ENCODE measurements around the gene CTBP2.
"Not testable (repeated sequence)": the region's sequence is repeated elsewhere in the genome, so short reads cannot be mapped to it uniquely, and the experiment has no call there.

The CTBP2 gene

DNA sequence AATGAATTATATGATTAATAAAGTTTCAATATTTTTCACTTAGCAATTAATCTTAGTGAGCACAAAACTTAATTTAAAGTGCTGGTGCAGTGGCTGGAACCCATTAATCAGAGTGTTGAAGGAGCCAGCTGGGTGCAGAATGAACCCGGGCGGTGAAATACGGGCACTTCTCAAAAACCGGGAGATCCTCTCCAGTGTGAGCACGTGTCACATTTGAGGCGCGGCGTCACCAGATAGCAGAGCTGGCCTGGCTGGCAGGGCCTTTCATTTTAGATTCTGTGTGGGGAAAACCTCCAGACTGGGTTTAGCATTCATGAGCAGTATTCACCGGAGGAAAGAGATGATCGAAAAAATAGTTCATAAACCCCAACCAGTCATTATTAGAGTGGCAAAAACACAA is 34.5 kb upstream of the CTBP2 start:
- no peaks in the 10 kb centered on the region for H3K27me3 ChIP-seq (ENCODE audit: control insufficient read depth, insufficient read depth, low read length)
- H3K27ac ChIP-seq (ENCODE audit: low read depth, low read length), result no peak overlapping the region
- H3K9ac ChIP-seq (ENCODE audit: low read length), result no peak overlapping the region
- no peak overlapping the region for H3K4me3 ChIP-seq (ENCODE audit: low read length)
- H3K4me1 ChIP-seq (ENCODE audit: control insufficient read depth, insufficient read depth, low read length), result no peaks in the 10 kb centered on the region
- no peaks in the 10 kb centered on the region for H3K36me3 ChIP-seq (ENCODE audit: control insufficient read depth, insufficient read depth, low read length)

DNA sequence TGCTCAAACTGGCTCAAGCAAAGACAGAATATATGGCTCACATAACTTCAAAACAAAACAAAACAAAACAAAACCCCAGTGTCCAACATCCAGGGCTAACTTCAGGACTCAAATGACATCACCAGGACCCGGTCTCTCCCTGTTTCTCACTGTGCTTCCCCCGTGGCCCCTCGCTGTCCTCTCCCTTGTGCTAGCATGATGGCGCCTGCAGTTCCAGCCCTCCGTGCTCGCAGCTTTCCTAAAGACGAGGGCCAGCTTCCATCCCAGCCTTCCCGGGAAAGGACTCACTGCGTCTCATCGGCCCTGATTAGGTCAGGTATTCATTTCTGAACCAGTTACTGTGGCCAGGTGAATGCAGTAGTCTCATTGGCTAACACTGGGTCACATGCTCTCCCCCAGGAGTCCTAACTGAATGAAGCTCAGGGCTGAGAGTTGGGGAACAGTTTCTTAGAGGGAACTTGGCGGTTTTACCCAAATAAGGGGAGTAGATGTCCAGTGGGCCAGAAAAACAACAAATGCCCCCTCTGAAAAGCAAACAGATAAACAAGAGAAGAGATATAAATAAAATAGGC is 33.0 kb upstream of the CTBP2 start:
- Histone ChIP-seq H3K4me3 (ENCODE audit: low read length) (no peak overlapping the region), H3K27ac (ENCODE audit: low read depth, low read length) (no peak overlapping the region), H3K36me3 (ENCODE audit: control insufficient read depth, insufficient read depth, low read length) (no peaks in the 10 kb centered on the region), H3K9ac (ENCODE audit: low read length) (no peak overlapping the region), H3K27me3 (ENCODE audit: control insufficient read depth, insufficient read depth, low read length) (no peaks in the 10 kb centered on the region), H3K4me1 (ENCODE audit: control insufficient read depth, insufficient read depth, low read length) (no peaks in the 10 kb centered on the region)

DNA sequence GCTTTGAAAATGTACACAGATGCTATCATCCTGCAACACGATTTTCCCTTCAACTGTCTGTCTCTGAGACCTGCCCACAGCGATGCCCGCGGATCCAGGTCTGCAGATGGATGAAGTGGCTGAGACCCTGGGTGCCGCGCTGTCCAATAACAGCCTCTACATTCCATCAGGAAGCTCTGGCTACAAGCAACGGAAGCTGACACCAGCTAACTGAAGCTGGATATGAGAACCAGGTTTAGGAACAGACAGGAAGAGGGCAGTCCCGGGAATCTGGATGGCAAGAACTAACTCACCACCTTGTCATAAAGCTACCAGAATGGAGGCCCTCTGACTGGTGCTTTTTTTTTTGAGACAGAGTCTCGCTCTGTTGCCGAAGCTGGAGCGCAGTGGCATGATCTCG is 32.3 kb upstream of the CTBP2 start:
- Histone ChIP-seq H3K27me3 (ENCODE audit: control insufficient read depth, insufficient read depth, low read length) (no peaks in the 10 kb centered on the region), H3K27ac (ENCODE audit: low read depth, low read length) (no peak overlapping the region), H3K4me3 (ENCODE audit: low read length) (no peak overlapping the region), H3K9ac (ENCODE audit: low read length) (no peak overlapping the region), H3K36me3 (ENCODE audit: control insufficient read depth, insufficient read depth, low read length) (no peaks in the 10 kb centered on the region), H3K4me1 (ENCODE audit: control insufficient read depth, insufficient read depth, low read length) (no peaks in the 10 kb centered on the region)

DNA sequence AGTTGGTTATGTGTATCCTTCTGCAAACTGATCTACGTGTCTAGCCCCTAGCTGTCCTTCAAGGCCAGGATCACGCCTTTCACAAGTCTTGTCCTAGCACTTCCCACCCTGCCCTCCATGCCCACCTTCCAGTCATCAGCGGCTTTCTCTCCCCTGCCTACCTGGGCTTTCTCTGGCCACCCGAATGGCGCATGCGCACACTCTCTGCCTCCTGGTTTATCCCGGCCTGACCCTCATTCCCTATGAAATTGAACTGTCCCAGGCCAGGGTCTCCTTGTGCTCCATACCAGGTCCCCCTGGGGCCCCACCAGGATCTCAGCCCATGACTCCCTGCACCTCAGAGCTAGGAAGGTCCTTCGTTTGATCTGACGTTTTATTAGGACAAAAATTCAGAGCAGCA is 31.6 kb upstream of the CTBP2 start:
- H3K36me3 ChIP-seq (ENCODE audit: control insufficient read depth, insufficient read depth, low read length), result no peaks in the 10 kb centered on the region
- H3K9ac ChIP-seq (ENCODE audit: low read length), result no peak overlapping the region
- H3K4me1 ChIP-seq (ENCODE audit: control insufficient read depth, insufficient read depth, low read length), result no peaks in the 10 kb centered on the region
- no peaks in the 10 kb centered on the region for H3K27me3 ChIP-seq (ENCODE audit: control insufficient read depth, insufficient read depth, low read length)
- no peak overlapping the region for H3K27ac ChIP-seq (ENCODE audit: low read depth, low read length)
- H3K4me3 ChIP-seq (ENCODE audit: low read length), result no peak overlapping the region

DNA sequence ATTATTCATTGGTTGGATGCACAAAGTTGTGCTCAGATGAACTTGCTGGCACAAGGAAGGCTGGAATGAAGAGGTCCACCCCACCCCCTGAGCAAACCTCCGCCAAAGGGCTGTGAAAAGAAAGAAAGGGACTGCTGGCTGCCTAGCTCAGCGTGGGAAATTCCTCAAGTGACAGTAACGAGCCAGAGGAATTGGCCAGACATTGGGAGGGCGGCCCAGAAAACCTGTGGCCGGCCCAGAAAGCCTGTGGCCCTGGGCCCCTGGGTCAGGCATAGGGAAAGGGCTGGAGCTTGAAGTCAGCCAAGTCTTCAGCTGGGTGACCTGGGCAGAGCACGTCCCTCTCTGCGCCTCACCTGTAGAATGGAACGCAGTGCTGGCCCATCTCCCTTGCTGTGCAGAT is 30.6 kb upstream of the CTBP2 start:
- H3K4me3 ChIP-seq (ENCODE audit: low read length), result no peak overlapping the region
- no peak overlapping the region for H3K9ac ChIP-seq (ENCODE audit: low read length)
- no peak overlapping the region for H3K27ac ChIP-seq (ENCODE audit: low read depth, low read length)
- no peaks in the 10 kb centered on the region for H3K4me1 ChIP-seq (ENCODE audit: control insufficient read depth, insufficient read depth, low read length)
- no peaks in the 10 kb centered on the region for H3K27me3 ChIP-seq (ENCODE audit: control insufficient read depth, insufficient read depth, low read length)
- H3K36me3 ChIP-seq (ENCODE audit: control insufficient read depth, insufficient read depth, low read length), result no peaks in the 10 kb centered on the region

DNA sequence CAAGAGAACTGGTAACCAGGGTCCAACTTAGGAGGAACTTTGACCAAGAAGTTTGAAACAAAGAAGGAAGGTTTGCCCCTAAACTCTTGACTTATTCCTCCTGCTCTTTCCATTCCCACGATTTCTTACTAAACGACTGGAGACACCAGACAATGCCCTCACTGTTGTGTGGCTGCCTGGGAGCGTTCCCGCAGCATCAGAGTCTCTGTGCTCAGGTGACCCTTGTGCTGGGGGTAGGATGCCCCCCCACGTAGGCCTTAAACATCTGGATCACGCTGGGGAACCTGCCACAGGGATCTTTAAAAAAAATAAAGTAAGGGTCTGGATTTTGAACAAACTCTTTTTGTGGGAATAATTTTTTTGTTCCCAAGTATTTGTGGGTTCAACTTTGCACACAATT is 30.1 kb upstream of the CTBP2 start:
- H3K27ac ChIP-seq (ENCODE audit: low read depth, low read length), result no peak overlapping the region
- no peak overlapping the region for H3K4me3 ChIP-seq (ENCODE audit: low read length)
- no peaks in the 10 kb centered on the region for H3K36me3 ChIP-seq (ENCODE audit: control insufficient read depth, insufficient read depth, low read length)
- H3K27me3 ChIP-seq (ENCODE audit: control insufficient read depth, insufficient read depth, low read length), result no peaks in the 10 kb centered on the region
- H3K9ac ChIP-seq (ENCODE audit: low read length), result no peak overlapping the region
- no peaks in the 10 kb centered on the region for H3K4me1 ChIP-seq (ENCODE audit: control insufficient read depth, insufficient read depth, low read length)

DNA sequence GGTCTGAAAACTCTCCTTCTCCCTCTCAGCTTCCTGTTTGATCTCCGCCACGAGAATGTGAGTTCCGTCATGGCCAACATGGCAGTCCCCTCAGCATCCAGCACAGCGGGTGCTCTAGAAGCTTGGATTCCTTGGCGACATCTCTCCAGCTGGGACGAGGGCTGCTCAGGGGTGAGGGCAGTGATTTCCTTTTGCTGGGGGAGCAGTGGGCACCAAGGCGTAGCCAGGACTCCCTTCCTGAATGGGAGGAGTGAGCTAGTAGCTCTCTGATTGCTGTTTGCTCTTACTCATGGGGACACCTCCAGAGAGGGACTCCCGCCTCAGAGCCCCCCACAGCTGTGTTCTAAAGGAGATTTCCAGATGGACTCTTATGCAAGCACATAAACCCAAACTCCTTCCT is 28.8 kb upstream of the CTBP2 start:
- H3K9ac ChIP-seq (ENCODE audit: low read length), result no peak overlapping the region
- H3K4me1 ChIP-seq (ENCODE audit: control insufficient read depth, insufficient read depth, low read length), result no peaks in the 10 kb centered on the region
- no peaks in the 10 kb centered on the region for H3K27me3 ChIP-seq (ENCODE audit: control insufficient read depth, insufficient read depth, low read length)
- no peaks in the 10 kb centered on the region for H3K36me3 ChIP-seq (ENCODE audit: control insufficient read depth, insufficient read depth, low read length)
- H3K4me3 ChIP-seq (ENCODE audit: low read length), result no peak overlapping the region
- no peak overlapping the region for H3K27ac ChIP-seq (ENCODE audit: low read depth, low read length)

DNA sequence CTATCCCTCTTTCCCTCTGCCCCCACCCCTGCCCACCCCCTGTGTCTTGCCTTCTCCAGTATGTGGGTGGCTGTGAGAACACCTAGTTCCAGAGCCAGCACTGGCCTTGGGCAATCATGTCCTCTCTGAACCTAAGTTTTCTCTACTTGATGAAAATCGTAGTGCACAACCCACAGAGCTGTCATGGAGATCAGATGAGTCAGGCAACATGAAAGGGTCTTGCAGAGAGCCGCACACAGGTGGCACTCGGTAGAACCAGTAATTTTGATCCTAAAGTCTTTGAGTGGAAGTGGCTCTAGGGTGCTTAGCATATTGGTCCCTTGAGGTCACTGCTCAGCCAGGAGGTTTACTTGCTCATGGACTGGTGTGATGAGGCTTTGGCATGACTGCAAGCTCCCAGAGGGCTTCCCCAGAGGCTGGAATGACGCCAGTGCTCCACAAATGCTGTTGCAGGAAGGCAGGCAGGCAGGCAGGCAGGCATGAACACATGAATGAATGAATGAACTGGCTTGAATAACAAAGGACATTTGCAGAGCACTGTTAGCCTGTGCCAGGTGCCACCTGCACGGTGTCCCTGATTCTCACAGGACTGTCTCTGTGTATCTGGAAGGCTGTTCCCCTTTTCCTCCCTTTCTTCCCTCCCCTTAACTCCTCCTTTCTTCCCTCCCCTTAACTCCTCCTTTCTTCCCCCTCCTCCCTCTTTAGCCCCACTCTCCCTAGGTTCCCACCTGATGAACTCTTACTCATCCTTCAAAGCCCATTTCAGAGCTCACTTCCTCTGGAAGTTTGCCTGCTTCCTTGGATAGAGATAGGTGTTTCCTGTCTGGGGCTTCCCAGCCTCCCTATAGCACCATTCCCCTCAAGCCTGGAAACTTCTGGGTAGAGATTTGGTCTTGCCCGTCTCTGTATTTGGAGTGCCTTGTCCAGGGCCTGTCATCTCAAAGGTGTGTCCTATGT is 27.2 kb upstream of the CTBP2 start:
- Histone ChIP-seq H3K27me3 (ENCODE audit: control insufficient read depth, insufficient read depth, low read length) (no peaks in the 10 kb centered on the region), H3K36me3 (ENCODE audit: control insufficient read depth, insufficient read depth, low read length) (no peaks in the 10 kb centered on the region), H3K4me3 (ENCODE audit: low read length) (no peak overlapping the region), H3K4me1 (ENCODE audit: control insufficient read depth, insufficient read depth, low read length) (no peaks in the 10 kb centered on the region), H3K27ac (ENCODE audit: low read depth, low read length) (no peak overlapping the region), H3K9ac (ENCODE audit: low read length) (no peak overlapping the region)

DNA sequence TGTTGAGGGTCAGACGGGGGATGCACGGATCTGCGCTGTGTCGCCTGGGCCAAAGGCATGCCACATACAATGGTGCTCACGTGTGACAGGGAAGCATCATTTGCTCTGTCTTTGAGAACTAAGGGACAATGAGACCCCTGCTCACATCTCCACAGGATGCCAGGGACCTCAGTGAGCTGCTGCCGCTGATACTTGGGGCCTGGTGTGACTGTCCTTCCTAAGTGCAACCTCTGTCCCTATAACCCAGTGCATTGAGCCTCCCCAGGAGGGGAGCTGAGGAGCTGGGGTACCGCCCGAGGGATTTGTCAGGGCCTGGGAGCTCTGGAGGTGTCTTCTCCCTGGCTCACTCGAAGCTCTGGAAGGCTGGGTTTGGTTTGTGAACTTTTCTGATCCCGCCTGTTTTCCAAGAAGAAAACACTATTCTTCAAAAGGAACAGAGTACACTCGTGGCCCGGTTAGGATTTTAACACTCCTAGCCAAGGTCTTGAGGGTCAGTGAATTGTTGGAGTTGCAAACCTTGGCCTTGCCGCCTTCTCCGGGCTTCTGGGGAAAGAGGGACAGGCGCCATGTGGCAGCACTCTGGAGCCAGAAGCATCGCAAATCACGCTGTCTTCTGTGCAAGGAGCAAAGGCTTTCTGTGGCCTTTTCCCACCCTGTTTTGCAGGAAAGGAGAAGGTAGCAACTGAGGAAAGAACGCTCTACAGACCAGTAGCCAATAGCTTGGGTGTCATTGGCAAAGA is 26.2 kb upstream of the CTBP2 start:
- Histone ChIP-seq H3K4me3 (ENCODE audit: low read length) (no peak overlapping the region), H3K36me3 (ENCODE audit: control insufficient read depth, insufficient read depth, low read length) (no peaks in the 10 kb centered on the region), H3K27me3 (ENCODE audit: control insufficient read depth, insufficient read depth, low read length) (no peaks in the 10 kb centered on the region), H3K27ac (ENCODE audit: low read depth, low read length) (no peak overlapping the region), H3K4me1 (ENCODE audit: control insufficient read depth, insufficient read depth, low read length) (no peaks in the 10 kb centered on the region), H3K9ac (ENCODE audit: low read length) (no peak overlapping the region)

DNA sequence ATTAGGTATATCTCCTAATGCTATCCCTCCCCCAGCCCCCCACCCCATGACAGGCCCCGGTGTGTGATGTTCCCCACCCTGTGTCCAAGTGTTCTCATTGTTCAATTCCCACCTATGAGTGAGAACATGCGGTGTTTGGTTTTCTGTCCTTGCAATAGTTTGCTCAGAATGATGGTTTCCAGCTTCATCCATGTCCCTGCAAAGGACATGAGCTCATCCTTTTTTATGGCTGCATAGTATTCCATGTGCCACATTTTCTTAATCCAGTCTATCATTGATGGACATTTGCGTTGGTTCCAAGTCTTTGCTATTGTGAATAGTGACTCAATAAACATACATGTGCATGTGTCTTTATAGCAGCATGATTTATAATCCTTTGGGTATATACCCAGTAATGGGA is 18.7 kb upstream of the CTBP2 start:
- not testable (repeated sequence) for H3K4me1 ChIP-seq (ENCODE audit: control insufficient read depth, insufficient read depth, low read length); H3K4me3 ChIP-seq (ENCODE audit: low read length); H3K27me3 ChIP-seq (ENCODE audit: control insufficient read depth, insufficient read depth, low read length); H3K9ac ChIP-seq (ENCODE audit: low read length); H3K27ac ChIP-seq (ENCODE audit: low read depth, low read length); H3K36me3 ChIP-seq (ENCODE audit: control insufficient read depth, insufficient read depth, low read length)

DNA sequence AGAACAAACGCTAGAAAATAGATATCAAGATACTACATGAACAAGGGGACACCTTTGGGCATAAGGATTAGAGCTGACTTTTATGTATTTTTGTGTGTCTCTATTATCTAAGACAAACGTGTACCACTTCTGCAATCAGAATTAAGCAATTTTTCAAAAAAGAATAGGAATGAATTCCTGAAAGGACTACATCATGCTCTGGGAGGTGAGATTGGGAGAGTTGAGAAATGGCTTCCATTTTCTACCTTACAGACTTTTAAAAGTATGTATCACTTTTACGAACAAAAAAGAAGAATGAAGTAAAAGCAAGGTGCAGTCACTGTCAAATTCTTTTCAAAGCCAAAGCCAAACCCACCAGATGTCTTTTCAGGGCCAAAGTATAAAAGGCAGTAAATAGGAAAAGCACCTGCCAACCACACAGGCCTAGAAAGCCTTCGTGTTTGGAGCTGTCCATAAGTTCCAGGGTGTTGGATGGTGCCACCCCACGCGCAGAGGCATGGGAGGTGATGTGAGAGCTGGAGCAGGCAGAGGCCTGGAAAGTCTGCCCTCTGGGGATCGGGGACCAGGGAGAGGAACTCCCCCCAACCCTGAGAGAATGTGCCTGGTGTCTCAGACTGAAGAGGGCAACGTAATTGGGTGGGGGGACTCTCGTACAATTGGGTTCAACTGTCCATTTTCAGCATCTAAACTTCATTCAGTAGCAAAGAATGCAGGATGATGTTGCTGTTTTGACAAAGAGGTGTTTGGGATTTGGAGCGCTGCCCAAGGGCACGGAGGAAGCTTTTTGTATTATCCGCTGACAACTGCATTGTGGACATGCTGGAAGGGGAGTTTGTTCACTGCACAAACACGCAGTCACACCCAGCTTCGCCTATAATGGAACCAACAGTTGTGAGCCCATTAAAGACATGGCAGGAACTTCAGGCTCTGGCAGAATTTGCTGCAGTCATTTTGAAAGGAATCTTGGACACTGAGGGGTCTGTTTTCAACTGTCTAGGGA is 17.6 kb upstream of the CTBP2 start:
- H3K36me3 ChIP-seq (ENCODE audit: control insufficient read depth, insufficient read depth, low read length), result no peaks in the 10 kb centered on the region
- no peaks in the 10 kb centered on the region for H3K27me3 ChIP-seq (ENCODE audit: control insufficient read depth, insufficient read depth, low read length)
- no peak overlapping the region for H3K27ac ChIP-seq (ENCODE audit: low read depth, low read length)
- H3K4me1 ChIP-seq (ENCODE audit: control insufficient read depth, insufficient read depth, low read length), result no peaks in the 10 kb centered on the region
- H3K9ac ChIP-seq (ENCODE audit: low read length), result no peak overlapping the region
- H3K4me3 ChIP-seq (ENCODE audit: low read length), result no peak overlapping the region

DNA sequence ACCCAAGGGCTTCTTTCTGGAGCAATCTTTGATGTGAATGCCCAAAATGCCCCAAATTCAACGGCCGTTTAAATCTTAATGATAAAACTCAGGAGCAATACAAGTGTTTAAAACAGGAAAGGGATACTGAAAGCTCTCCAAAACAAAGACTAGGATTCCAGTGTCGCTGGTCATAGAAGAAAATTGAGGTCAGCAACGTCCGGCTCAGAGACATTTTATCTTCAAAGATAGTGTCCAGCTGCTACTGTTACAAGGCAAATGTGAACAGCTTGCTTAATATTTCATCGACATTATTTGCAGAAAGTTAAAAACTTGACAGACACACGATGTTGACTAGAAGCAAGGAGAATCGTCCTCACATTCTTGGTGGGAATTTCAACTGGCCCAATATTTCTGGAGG is 15.4 kb upstream of the CTBP2 start:
- H3K9ac ChIP-seq (ENCODE audit: low read length), result no peak overlapping the region
- H3K4me1 ChIP-seq (ENCODE audit: control insufficient read depth, insufficient read depth, low read length), result no peaks in the 10 kb centered on the region
- H3K36me3 ChIP-seq (ENCODE audit: control insufficient read depth, insufficient read depth, low read length), result no peaks in the 10 kb centered on the region
- no peaks in the 10 kb centered on the region for H3K27me3 ChIP-seq (ENCODE audit: control insufficient read depth, insufficient read depth, low read length)
- H3K27ac ChIP-seq (ENCODE audit: low read depth, low read length), result no peak overlapping the region
- no peak overlapping the region for H3K4me3 ChIP-seq (ENCODE audit: low read length)
